Endothelial cell of umbilical vein (primary cell): Measurements from ENCODE around the gene CENPW. TPM values are rescaled to one million over a fixed set of nuclear protein-coding genes. Genes with fewer than 3 reads are reported as not detected.

ENCODE experiments used
- BruUV-seq: library from RNA; stranded (reverse); fragments of 400-500 nt; replicated peaks from 2 replicates; lab custom pipeline; 2021; lab: Mats Ljungman, UMichigan
- CTCF ChIA-PET: fragments of 300-600, 350-600 bp; sonication (Branson Sonifier 250); formaldehyde crosslinking; loops from one replicate; lab custom pipeline; 2021; ENCODE audit warnings: antibody characterized with exemption, inconsistent platforms; lab: Charles Lee
- POLR2A ChIA-PET: fragments of 300-600, 350-600 bp; sonication (Branson Sonifier 250); formaldehyde crosslinking; loops from one replicate; lab custom pipeline; 2021; ENCODE audit warnings: antibody characterized with exemption, inconsistent platforms; lab: Charles Lee
- DNase-seq: peaks from one replicate; pipeline ENCODE4 v3.0.0-alpha.2; 2011; ENCODE audit warnings: low read depth, low spot score
- FAIRE-seq: peaks from 2 replicates; lab custom pipeline; 2011; peaks lifted over from hg19 to GRCh38; lab: Jason Lieb, UNC
- H2AFZ ChIP-seq: 2 replicates; pipeline ENCODE4 v1.6.0; 2012; ENCODE audit warnings: low read depth, low read length, control low read depth, inconsistent platforms
- H3K27ac ChIP-seq: 2 replicates; pipeline ENCODE4 v1.5.1; 2011; ENCODE audit warnings: low read depth, mild to moderate bottlenecking, control low read depth, low read length, moderate library complexity; ENCODE audit not compliant: insufficient read depth
- H3K27me3 ChIP-seq, 2 experiments: 2 replicates each; pipeline versions ENCODE4 v1.6.0 to v1.6.1; 2011; ENCODE audit warnings: low read length in 2 of 2, mixed read lengths in 1 of 2; ENCODE audit not compliant: control insufficient read depth in 2 of 2, insufficient read depth in 2 of 2
- H3K36me3 ChIP-seq, 2 experiments: 2 replicates in 1 of 2; 3 replicates in 1 of 2; pipeline ENCODE4 v1.5.1; 2011; ENCODE audit warnings: low read length in 2 of 2, mild to moderate bottlenecking in 1 of 2, moderate library complexity in 1 of 2; ENCODE audit not compliant: control insufficient read depth in 2 of 2, insufficient read depth in 2 of 2; ENCODE audit errors: extremely low read depth in 1 of 2
- H3K4me1 ChIP-seq: 3 replicates; pipeline ENCODE4 v1.5.1; 2011; ENCODE audit warnings: mild to moderate bottlenecking, low read length; ENCODE audit not compliant: control insufficient read depth, insufficient read depth; ENCODE audit errors: extremely low read depth
- H3K4me2 ChIP-seq: 2 replicates; pipeline ENCODE4 v1.6.1; 2011; ENCODE audit warnings: low read length, control low read depth, mixed read lengths; ENCODE audit not compliant: insufficient read depth
- H3K4me3 ChIP-seq, 3 experiments: fragments of 200-600 bp in 1 of 3; sonication (generic), shearing (Covaris generic) in 1 of 3; replicated peaks in 1 of 3; 2 replicates each; pipeline ENCODE4 v1.5.1; 2011 to 2016; ENCODE audit warnings: control low read depth in 3 of 3, low read length in 3 of 3, mild to moderate bottlenecking in 2 of 3, inconsistent platforms in 1 of 3, low read depth in 1 of 3, moderate library complexity in 1 of 3; ENCODE audit not compliant: insufficient read depth in 1 of 3
- H3K79me2 ChIP-seq: 2 replicates; pipeline ENCODE4 v1.6.0; 2012; ENCODE audit warnings: low read length, inconsistent platforms; ENCODE audit not compliant: control insufficient read depth, insufficient read depth
- H3K9ac ChIP-seq: replicated peaks from 2 replicates; pipeline ENCODE3; 2011; ENCODE audit warnings: low read length, control low read depth; ENCODE audit not compliant: insufficient read depth; ENCODE audit errors: extremely low read depth
- H3K9me1 ChIP-seq: replicated peaks from 3 replicates; pipeline ENCODE4 v1.6.0; 2011; ENCODE audit warnings: mild to moderate bottlenecking, low read length; ENCODE audit not compliant: control insufficient read depth, insufficient read depth; ENCODE audit errors: extremely low read depth
- H3K9me3 ChIP-seq: replicated peaks from 2 replicates; pipeline ENCODE4 v1.5.1; 2012; ENCODE audit warnings: low read length, inconsistent platforms; ENCODE audit not compliant: control insufficient read depth, insufficient read depth
- H4K20me1 ChIP-seq: replicated peaks from 2 replicates; pipeline ENCODE3; 2011; ENCODE audit warnings: mild to moderate bottlenecking, low read length; ENCODE audit not compliant: control insufficient read depth, insufficient read depth; ENCODE audit errors: extremely low read depth
- EZH2 ChIP-seq: IDR thresholded peaks from 2 replicates; pipeline ENCODE4 v1.6.1; 2012; ENCODE audit warnings: borderline replicate concordance, low read depth, mild to moderate bottlenecking, moderate library complexity, low read length, inconsistent platforms; ENCODE audit not compliant: severe bottlenecking
- FOS ChIP-seq: IDR thresholded peaks from 2 replicates; pipeline ENCODE4 v1.6.1; 2011; ENCODE audit warnings: mild to moderate bottlenecking, low read length, moderate library complexity, borderline replicate concordance; ENCODE audit not compliant: insufficient read depth
- GATA2 ChIP-seq: IDR thresholded peaks from 2 replicates; pipeline ENCODE4 v1.7.0; 2011; ENCODE audit warnings: low read depth, mild to moderate bottlenecking, moderate library complexity, mixed read lengths, low read length; ENCODE audit not compliant: insufficient read length, insufficient read depth
- JUN ChIP-seq: IDR thresholded peaks from 2 replicates; pipeline ENCODE4 v1.6.1; 2011; ENCODE audit warnings: borderline replicate concordance, low read depth; ENCODE audit not compliant: insufficient read length, insufficient read depth
- MYC ChIP-seq: IDR thresholded peaks from one replicate; pipeline ENCODE4 v1.6.1; 2011; ENCODE audit warnings: mild to moderate bottlenecking, low read depth, low read length
- POLR2A ChIP-seq: IDR thresholded peaks from 2 replicates; pipeline ENCODE4 v1.6.1; 2012; ENCODE audit warnings: low read depth, mild to moderate bottlenecking, control low read depth, low read length
- POLR2AphosphoS5 ChIP-seq: IDR thresholded peaks from 2 replicates; pipeline ENCODE4 v1.6.1; 2012; ENCODE audit warnings: low read depth, mild to moderate bottlenecking, control low read depth, low read length, moderate library complexity; ENCODE audit not compliant: insufficient read depth
- dilution Hi-C: fragments of 300-500 bp; cut with MboI; formaldehyde crosslinking; loops from one replicate; pipeline ENCODE4 v1.15.0; 2019; ENCODE audit warnings: low sequenced_read_pairs; ENCODE audit not compliant: extremely low pct_ligation_motif_present
- intact Hi-C: fragments of 100-400 bp; cut with micrococcal nuclease; formaldehyde crosslinking; loops from one replicate; pipeline ENCODE4 v1.10.0; 2022
- polyA plus RNA-seq, 4 experiments: library from polyadenylated mRNA; depleted of rRNA in 3 of 4; stranded (reverse) in 3 of 4; unstranded in 1 of 4; fragments of >200 nt; gene quantifications; 2 replicates each; pipeline versions ENCODE4 v1.2.1 to v1.2.3, GENCODE V29; 2011 to 2012; ENCODE audit warnings: missing spikeins in 1 of 4
- total RNA-seq: library from RNA; stranded (reverse); gene quantifications from 2 replicates; pipeline ENCODE4 v1.2.3, GENCODE V29; 2021
- TF ChIP-seq, protein P1 (sequence below): IDR thresholded peaks from 2 replicates; pipeline ENCODE4 v1.6.1; 2011; ENCODE audit not compliant: insufficient read depth, insufficient read length
- TF ChIP-seq, protein P2 (sequence below), 2 donors: IDR thresholded peaks; 1 replicate in 1 of 2; 2 replicates in 1 of 2; pipeline ENCODE4 v1.5.1; 2011; ENCODE audit warnings: low read length in 2 of 2, mild to moderate bottlenecking in 2 of 2, moderate library complexity in 2 of 2, control low read depth in 1 of 2, inconsistent platforms in 1 of 2, low read depth in 1 of 2; ENCODE audit not compliant: insufficient read depth in 1 of 2; ENCODE audit errors: extremely low read depth in 1 of 2

CENPW gene
- total and polyA plus RNA-seq, 2 donors (not counting 3 experiments of a cell fraction or from before 2014, with no cell fraction given): 16.9 to 85.8 TPM

DNA sequence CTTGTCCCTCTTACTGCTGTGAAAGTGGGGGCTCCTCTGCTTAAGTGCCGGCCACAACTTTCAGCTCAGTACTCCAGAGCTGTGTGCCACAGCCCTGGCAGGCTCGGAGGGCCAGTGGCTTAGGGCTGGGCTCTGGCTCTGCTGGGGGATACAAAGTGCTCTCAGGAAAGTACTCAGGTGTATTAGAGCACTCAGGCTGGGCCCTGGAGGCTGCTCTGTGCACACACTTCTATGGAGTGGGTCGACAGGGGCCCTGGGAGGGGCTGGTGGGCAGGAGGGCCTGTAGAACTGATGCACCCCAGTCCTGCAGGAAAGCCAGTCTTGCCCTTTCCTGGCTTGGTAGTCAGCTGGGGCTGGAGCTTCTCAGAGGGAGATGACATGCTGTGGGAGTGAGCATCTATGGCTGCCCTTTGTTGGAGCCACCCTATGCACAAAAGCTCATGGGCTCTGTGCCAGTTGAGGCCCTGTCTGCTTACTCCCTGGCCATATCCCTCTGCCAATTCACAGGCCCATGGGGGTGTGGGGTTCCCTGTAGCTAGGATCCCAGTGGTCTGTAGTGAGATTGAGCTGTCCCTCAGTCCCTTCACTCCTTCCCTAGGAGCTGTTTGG lies 22.0 kb downstream of the CENPW start:
- no peak overlapping the region for H3K27ac ChIP-seq
- H2AFZ ChIP-seq: no peak overlapping the region
- ChIA-PET POLR2A (no interaction called here), CTCF (interaction anchor here (0.9 to 3.9 kb wide), 12 partner anchors 10 to 904 kb away, joined by 3 to 29 read pairs (median 6); partner anchors contain the start of gene RNF146)
- no TSS peak for BruUV-seq
- FAIRE-seq (no peak), DNase-seq (no peak)
- H3K9ac ChIP-seq: no peak overlapping the region
- H3K27me3 ChIP-seq: no peaks in the 10 kb centered on the region
- no peaks in the 10 kb centered on the region for H3K79me2 ChIP-seq
- dilution Hi-C loops: no loop called here
- H3K4me3 ChIP-seq: no peak overlapping the region
- peaks cover 5% of the 10 kb centered on the region for H3K4me1 ChIP-seq
- TF ChIP-seq GATA2: no peak
- TF ChIP-seq MYC: no peak
- TF ChIP-seq, protein P1, sequence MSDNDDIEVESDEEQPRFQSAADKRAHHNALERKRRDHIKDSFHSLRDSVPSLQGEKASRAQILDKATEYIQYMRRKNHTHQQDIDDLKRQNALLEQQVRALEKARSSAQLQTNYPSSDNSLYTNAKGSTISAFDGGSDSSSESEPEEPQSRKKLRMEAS: no peak
- no peak for TF ChIP-seq FOS
- no peak for TF ChIP-seq POLR2AphosphoS5
- no peak for TF ChIP-seq JUN
- no peak for TF ChIP-seq EZH2
- TF ChIP-seq, protein P2, sequence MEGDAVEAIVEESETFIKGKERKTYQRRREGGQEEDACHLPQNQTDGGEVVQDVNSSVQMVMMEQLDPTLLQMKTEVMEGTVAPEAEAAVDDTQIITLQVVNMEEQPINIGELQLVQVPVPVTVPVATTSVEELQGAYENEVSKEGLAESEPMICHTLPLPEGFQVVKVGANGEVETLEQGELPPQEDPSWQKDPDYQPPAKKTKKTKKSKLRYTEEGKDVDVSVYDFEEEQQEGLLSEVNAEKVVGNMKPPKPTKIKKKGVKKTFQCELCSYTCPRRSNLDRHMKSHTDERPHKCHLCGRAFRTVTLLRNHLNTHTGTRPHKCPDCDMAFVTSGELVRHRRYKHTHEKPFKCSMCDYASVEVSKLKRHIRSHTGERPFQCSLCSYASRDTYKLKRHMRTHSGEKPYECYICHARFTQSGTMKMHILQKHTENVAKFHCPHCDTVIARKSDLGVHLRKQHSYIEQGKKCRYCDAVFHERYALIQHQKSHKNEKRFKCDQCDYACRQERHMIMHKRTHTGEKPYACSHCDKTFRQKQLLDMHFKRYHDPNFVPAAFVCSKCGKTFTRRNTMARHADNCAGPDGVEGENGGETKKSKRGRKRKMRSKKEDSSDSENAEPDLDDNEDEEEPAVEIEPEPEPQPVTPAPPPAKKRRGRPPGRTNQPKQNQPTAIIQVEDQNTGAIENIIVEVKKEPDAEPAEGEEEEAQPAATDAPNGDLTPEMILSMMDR (IDR thresholded peaks at IDR 0.05; ENCODE audit: extremely low read depth in 1 of 2, insufficient read depth in 1 of 2, low read depth in 1 of 2, low read length in 2 of 2): no peak
- TF ChIP-seq POLR2A: no peak
- H4K20me1 ChIP-seq: no peaks in the 10 kb centered on the region
- H3K4me2 ChIP-seq: no peak overlapping the region
- H3K36me3 ChIP-seq: no peaks in the 10 kb centered on the region
- no peaks in the 10 kb centered on the region for H3K9me3 ChIP-seq
- no peaks in the 10 kb centered on the region for H3K9me1 ChIP-seq
- intact Hi-C loops: loop anchor here (1.0 to 5.0 kb wide), 5 partner anchors 295 to 829 kb away; no protein-coding TSS in a partner anchor
